Frontal cortex (tissue), 4 donors: ENCODE results near the gene COA8. TPM values are rescaled to one million over a fixed set of nuclear protein-coding genes. Genes with fewer than 3 reads are reported as not detected.

ENCODE experiments used
- DNase-seq, 2 donors: peaks; one replicate each; pipeline ENCODE4 v3.0.0; 2012; ENCODE audit warnings: low spot score in 2 of 2
- FAIRE-seq: peaks from 2 replicates; lab custom pipeline; 2012; peaks lifted over from hg19 to GRCh38; lab: Jason Lieb, UNC
- total RNA-seq: library from RNA; depleted of rRNA; stranded (reverse); fragments of >200 nt; gene quantifications from one replicate; pipeline ENCODE4 v1.2.3, GENCODE V29; 2014
- donor health status: control.
- donor health status: control.
- donor health status: control.

COA8 gene
- 38.3 TPM for total RNA-seq

GRCh38 chr14:103562429-103563225 is at the start of gene COA8, which contains the start of gene BAG5:
Gene COA8 (plus strand): TSS chr14:103562960. CDS start chr14:103563002, 42 bp downstream.
Gene BAG5 (minus strand): TSS chr14:103562657. CDS start chr14:103561164, 1,493 bp downstream.
- peak; percentile 94 to 99 for DNase-seq
- no peak for FAIRE-seq

DNA sequence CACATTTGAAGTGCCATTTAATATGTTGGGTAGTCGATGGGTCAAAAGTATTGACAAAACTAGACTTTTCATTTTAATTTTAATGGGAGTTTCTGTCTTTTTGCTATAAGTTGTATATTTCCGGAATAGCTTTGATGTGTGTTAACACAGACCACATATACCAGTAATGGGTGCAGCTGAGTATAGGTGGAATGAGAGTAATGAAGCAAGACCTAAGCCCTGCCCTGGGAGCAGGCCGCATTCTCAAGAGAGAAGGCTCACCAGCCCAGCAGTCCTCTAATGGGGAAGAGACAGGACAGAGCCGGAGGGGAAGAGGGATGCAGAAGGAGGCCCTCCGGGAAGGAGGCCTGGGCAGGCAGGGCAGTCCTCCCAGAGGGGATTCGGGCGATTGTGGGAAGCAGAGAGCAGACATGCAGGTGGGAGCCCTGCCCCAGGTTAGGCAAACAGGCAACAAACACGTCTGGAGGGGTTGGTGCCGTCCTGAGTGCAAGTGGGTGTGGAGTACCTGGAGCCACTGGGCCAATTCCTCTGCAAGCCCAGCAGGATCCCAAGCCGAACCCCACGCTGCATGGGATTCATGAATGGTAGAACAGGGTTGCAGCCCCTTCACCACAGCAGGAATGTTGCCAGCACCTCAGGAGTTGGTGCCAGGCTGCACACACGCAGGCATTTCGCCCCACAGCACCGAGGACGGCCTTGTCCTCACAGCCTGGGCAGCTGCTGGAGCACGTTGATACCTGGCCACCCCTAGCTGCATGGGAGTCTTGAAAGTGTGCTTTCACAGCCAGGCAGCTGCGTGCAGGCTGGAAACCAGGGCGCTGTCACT is 48.0 kb upstream of the COA8 start:
- DNase-seq: peak in 1 of 2 donors; percentile 4
- no peak for FAIRE-seq

- no peak for DNase-seq
- FAIRE-seq: no peak
Observed at GRCh38 chr14:103516426-103517173, 46.2 kb upstream of the COA8 start.

DNA sequence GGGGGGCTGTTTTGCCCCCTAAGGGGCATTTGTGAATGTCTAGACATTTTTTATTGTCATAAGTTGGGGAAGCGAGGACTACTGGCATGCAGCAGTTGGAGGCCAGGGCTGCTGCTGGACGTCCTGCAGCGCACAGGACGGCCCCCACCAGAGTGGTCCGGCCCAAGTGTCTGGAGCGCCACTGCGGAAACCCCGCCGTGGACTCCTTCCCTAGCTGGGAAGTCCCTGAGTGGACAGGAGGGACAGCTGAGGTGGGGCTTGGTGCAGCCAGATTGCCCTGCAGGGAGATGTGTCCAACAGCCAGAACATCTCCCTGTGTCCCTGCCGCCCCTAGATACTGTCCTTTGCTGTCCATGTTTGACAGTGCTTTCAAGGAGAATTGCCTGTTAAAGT is 45.6 kb upstream of the COA8 start:
- no peak for FAIRE-seq

GRCh38 chr14:103517721-103518421 is 44.9 kb upstream of the COA8 start:
- DNase-seq (peak in 1 of 2 donors; percentile 39), FAIRE-seq (no peak)

More for the DNA sequence above, 45.6 kb upstream of the COA8 start:
- DNase-seq: no peak

GRCh38 chr14:103518422-103519042 is 44.2 kb upstream of the COA8 start:
- FAIRE-seq: no peak
- DNase-seq: peak; percentile 75 to 76

DNA sequence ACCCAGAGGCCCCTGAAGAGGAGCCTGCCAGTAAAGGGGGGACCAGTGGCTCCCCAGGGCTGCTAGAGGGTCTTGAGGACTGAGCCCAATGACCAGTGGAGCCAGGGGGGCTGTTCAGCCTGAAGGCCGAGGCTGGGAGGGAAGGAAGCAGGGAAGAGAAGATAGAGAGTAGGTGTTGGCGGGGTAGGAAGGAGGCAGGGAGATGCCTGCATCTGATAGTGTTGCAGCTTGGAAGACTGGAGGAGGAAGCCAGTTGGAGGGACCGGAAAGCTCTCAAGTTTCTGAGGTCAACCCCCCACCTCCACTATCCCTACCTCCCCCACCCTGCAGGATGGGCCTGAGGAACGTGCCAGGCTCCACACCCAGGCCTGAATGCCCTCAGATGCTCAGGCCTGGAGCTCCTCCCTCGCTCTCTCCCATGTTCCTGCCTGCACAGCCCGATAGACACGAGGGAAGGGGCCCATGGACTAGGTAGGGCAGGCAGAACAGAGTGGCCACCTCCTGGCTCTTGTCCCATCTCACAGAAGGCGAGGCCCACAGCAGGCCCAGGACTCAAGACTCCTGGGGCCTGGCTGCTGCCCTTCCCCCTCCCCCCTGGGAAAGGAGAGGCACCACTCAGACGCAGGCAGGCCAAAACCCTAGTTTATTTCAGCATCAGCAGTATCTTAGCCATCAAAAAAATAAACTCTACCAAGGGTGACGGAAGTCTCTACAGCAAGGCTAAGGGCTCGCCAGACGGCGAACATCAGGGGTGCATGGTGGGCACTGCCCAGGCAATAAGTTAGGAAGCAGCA is 43.5 kb upstream of the COA8 start:
- FAIRE-seq: no peak

GRCh38 chr14:103519837-103520212 is 42.9 kb upstream of the COA8 start:
- no peak for DNase-seq

More for the DNA sequence above, 43.5 kb upstream of the COA8 start:
- peak in 1 of 2 donors; percentile 44 for DNase-seq

DNA sequence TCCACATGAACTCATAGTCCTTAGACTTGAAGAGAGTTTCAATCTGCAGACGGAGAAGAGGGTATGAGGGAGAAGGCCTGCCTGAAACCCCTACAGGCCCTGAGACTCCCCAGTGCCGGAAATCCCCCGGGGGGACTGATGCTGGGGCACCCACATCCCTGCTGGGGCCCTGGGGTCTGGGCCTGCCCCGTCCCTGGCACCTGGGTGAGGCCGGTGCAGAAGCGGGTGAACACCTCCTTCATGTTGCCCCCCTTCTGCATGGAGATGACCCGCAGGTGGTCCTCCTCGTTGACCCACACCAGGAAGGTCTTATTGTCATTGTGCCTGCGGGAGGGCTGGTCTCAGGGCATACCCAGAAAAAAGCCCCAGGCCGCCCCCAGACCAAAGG is 42.5 kb upstream of the COA8 start:
- DNase-seq (no peak), FAIRE-seq (no peak)

More at GRCh38 chr14:103519837-103520212, 42.9 kb upstream of the COA8 start:
- no peak for FAIRE-seq

- DNase-seq (peak; percentile 83 to 90), FAIRE-seq (no peak)
Observed at GRCh38 chr14:103520657-103521437, 41.9 kb upstream of the COA8 start.

DNA sequence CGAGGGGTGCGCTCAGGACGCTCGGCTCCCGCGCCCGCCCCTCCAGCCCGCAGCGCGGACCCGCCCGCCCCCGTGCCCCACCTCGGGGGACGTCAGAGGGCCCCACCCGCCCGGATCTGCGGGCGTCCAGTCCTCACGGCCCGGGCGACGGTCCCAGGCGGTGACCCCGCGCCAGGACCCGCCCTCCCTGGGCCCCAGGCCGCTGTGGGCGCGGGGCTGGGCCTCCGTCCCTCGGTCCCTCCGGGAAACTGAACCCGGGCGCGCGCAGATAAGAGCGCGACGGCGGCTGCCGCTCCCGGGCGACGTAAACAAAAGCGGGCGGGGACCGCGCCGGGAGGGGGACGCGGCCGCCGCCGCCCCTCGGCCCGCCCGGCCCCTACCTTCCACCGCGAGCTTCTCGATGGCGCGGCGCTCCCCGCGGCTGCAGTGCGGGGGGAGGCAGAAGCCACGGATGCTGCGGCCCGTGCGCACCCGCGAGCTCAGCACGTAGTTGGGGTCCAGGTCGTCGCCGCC is 41.3 kb upstream of the COA8 start:
- peak; percentile 64 to 84 for DNase-seq

DNA sequence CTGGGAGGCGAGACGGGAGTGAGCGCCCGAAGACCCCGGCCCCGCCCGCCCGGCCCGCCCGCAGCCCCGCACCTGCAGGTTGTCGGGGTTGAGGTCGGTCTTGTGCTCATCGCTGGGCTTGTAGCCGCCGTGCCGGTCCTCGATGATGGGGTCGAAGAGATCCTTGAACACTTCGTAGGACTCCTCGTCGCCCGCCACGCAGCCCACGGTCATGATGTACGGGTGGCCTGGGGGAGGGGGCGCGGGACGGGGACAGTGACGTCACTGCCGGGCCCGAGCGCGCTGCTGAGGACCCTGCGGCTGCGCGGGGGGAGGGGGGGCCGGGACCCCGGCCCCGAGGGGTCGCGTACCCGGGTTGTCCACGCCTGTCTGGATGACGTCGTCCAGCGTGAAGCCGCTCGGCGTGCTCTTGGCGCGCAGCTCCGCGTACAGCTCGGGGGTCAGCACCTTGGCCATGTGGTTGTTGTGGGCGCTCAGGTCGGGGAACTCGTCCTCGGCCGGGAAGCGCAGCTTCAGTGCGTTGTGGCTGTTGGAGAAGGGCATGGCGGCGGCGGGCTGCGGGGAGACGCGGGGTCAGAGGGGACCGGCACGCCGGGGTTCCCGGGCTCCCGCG is 40.7 kb upstream of the COA8 start:
- FAIRE-seq (no peak), DNase-seq (peak; percentile 53 to 64)

More for the DNA sequence above, 41.3 kb upstream of the COA8 start:
- FAIRE-seq: no peak

DNA sequence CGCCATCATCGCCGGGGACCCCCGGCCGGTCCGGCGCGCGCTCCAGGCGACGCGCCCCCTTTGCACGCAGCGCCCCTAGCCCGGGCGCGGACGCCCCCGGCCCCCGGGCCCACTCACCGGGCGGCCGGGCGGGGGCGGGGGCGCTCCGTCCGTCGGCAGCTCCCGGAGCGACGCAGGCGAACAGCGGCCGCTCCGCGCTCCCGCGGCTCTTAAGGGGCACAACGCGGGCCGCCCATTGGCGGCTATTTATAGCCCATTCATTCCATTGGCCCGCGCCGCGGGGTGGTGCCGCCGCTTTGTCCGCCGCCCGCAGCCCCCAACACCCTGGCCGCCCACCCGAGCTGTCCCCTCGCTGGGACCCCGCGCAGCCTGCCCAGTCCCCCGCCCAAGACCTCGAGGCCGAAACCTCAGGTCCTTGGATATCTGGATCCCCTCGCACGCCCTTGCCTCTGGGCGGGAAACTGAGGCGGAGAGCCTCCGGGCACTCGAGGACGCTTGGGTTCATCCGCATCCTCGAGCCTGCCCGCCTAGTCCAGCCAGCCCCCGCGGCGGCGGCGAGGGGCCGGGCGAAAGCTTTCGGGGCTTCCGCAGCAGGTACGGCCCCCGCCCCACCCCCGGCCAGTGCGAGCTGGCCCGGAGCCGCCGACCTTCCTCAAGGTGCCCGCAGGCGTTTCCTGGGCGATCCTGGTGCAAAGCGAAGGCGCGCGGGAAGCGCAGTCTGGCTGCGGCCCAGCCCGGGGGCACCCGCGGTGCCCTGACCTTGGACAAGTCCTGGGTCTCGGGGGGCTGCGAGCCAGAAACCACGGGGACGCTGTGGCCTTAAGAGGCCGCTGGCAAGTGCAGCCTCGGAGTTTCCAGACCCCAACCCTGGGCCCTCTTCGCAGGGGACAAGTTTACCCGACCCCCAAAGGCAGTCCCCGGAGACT is 39.8 kb upstream of the COA8 start, which contains the start of gene CKB:
Gene CKB, minus strand, starts transcription at position 182 of the 926 bp plus-strand sequence. CDS start 337 bp downstream, outside the sequence.
- FAIRE-seq: no peak

DNA sequence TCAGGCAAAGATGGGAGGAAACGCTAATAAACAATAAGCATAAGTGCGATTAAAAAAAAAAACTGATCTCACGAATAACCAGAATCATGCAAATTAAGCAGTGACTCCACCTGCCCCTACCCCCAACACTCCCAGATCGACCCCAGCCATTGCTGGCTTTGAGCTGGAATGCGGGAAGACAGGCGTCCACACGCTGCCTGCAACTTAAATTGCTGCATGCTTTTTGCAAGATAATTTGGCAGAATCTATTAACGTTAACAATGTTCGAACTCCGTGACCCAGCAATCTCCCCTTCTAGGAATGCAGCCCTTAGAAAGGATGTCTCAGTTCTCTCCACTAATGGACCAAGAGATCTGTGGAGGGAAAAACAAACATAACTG is 39.2 kb upstream of the COA8 start:
- FAIRE-seq (no peak), DNase-seq (no peak)

More for the DNA sequence above, 39.8 kb upstream of the COA8 start, which contains the start of gene CKB:
- peak; percentile 92 to 97 for DNase-seq
